ENCODE results near the gene AFF2.

The AFF2 gene

DNA sequence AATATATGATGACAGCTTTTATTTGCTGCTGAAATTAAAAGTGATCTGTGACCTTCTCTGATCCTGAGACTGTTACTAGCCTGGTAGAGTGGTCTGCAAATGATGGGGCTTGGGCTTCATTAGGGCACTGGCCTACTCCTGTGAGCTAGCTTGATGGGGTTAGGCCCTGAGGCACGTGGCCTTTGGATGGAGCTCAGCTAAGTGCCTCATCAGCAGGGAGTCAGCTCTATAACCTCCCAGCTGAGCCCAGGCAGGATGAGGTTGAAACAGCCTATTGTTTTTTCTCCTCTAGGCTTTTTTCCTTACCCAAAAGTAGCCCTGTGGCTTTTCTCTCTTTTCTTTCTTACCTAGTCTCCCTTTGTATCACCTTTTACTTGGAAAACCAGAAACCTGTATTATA, 92.2 kb downstream of the AFF2 start:
- DNase-seq: no peak

DNA sequence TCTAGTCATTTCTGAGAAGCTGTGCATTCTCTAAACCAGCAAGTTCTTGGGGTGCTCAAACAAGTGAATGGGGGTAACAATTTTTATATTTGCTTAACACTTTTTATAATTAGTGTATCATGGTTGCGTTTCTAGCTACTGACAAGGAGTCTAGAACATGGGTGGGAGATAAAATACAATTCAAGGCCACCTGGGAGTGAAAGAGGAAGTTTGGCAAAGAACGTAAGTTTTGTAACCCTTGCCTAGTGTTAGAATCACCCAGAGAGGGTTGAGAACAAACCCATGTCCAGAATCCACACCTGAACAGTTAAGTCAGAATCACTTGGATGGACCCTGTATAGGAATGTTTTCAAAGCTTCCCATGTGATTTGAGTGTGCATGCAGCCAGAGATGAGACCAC, 92.7 kb downstream of the AFF2 start:
- no peak for DNase-seq

DNA sequence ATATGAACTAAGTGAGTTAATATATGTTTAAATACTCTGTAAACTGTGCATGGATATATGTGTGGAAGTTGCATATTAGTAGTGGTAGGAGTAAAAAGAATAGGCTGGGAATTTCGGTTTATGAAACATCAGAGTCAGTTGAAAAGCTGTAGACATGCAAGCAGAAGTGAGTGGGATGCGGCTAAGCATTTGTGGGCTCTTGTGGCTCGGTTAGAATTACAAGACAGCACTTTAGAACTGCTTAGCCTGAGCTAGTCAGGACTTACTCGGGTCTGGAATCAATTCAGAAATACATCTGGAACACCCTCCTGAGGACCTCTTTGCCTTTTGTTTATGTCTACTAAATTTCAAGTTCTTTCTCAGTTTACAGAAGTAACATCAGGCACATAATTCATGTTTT, 93.6 kb downstream of the AFF2 start:
- no peak for DNase-seq

DNA sequence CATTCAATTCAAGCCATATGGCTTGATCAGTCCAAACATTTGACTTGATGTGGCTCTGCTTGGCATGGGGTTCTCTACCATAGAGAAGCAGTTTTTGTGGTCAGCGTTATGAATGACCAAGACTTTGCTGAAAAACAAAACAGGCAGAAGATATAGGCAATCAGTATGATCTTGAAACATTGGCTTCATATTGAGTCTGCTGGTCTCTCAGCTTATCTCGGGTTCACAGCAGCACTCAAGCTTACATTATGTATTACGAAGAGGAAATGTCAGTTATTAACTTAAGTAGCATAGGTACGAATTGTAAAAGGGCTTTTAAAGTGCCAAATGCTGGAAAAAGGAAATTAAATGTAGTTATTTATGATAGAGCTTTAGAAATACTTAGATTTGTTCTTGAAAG, 99.0 kb downstream of the AFF2 start:
- no peak for DNase-seq

DNA sequence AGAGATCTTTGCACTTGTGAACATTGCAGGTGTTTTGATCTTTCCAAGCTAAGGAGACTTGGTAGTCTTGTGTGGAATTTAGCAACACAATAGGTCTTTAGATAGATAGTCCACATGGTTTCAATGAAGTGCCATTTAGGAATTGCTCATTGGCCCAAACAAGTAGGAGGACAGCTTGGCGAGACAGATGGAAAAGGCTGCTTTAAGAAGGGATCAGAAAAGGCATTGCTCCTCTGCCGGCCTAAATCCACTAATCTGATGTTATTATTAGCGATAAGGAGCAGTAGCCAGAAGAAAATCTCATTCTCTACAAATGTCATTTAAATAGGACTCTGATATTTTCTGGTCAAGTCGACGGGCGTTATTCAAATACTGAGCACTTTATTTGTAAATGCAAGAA, 99.7 kb downstream of the AFF2 start:
- no peak for DNase-seq

DNA sequence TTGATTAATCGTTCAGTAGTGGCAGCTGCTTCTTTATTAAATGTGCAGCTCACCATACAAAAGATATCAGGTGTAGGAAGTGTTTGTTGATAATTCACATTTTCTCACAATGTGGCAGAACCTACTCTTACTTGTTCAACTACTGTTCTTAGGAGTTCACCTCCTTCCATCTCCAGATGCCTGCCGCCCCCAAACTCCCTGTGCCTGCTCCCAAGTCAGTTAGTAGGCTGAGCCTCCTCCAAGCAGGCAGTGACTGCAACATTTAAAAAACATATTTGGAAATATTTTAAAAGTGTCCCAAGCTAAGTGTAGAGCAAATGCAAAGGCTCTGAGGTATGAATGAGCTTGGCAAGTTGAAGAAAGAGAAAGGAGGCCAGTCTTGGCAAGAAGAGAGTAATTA, 100.2 kb downstream of the AFF2 start:
- no peak for DNase-seq

DNA sequence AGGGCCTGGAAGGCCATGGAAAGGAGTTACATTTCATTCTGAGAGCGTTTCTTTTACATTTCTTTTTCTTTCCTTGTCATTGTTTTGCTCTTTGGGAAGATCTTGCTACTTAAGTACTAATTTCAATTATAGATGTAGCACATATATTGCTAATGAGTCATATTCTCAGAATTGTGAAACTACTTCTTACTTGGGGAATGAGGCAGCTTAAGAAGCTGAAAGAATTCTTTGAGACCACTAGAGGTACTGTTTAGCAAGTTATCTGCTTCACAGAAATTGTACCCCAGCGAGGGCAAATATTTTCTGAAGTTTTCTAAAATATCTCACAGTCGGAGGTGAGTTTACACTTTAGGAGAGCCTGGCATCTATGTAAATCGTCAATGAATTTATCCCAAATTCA, 100.6 kb downstream of the AFF2 start:
- DNase-seq: no peak

DNA sequence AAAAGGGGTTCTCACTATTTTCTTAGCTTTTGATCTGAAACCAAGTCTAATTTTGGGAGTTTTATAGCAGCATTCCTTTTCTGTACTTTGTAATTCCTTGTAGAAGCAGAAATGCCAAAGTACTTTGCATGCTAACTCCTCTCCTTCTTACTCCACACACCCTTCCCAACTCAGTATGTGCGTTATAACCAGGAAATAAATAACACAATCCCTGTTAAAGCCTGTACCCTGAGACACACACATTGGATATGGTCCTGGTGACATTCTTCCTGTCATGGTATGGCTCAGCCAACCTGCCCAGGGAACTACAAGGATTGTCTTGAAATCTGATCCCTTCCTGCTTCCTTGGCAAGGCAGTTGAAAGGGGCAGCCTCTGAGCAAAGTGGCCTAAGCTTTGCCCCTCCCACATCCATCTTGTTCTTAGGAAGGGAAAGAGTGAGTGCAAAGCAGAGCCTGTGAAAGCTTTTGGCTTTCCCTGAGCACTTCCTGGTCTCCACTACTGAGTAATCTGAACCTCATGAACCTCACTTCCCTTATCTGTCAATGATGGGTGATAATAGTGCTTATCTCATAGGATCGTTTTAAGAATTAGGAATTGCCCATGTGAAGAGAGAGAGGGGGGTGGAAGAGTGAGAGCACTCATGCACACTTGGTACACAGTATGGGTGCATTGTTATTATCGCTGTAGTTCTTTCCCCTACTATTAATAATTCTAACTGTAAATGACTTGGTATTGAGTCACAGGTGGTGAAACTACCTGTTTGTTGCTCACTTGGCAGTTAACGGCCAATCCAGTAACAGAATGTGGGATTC, 109.3 kb downstream of the AFF2 start:
- no peak for DNase-seq

DNA sequence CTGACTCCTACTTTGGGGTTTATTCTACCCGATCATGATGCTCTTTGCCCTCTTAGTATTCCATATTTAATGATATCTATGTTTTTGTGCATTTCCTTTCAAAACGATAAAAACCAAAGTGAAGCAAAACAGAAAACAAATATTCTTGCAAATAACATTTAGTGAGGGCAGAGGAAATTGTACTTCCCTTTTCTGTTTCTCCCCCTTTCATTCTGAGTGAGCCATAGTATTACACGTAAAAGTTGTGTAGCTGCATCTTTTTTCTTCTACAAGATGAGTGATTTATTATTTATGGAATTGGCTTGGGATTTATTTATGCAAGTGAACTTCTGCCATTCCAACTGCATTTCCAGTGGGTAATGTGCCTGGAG, 109.9 kb downstream of the AFF2 start:
- no peak for DNase-seq

DNA sequence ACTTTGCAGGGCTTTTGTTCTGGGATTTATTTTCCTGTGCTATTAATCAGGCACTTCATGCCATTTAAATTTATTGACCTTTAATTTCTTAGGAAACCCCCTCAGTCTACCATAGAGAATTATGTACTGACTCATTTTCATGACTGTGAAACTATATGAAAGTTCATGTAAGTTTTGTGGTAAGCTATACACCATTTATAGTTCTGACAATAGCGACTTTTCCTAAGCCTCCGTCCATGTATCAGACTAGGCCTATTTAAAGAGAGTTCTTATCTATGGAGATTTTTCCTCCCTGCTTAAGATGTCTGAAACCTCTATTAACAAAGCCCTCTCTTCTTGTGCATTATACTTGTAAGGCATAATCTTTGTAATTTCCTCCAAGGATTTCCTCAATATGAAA, 111.6 kb downstream of the AFF2 start:
- DNase-seq: no peak

DNA sequence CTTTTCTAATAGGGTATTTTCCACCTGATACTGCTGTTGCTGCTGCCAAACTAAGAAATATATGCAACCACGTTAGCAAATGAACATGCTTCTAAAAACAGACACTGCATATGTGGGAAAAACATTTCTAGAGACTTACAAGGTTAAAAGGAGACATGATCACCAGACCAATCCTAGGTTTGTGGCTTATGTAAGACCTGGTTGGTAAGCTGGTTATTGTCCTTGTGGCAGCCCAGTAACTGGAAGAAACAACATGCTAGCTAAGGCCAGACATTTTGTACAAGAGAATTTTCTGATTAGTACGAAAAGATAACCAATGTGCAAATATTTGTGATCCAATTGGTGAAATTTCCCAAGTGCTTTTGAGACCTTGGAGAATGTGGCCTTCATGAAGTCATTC, 112.0 kb downstream of the AFF2 start:
- DNase-seq: no peak

DNA sequence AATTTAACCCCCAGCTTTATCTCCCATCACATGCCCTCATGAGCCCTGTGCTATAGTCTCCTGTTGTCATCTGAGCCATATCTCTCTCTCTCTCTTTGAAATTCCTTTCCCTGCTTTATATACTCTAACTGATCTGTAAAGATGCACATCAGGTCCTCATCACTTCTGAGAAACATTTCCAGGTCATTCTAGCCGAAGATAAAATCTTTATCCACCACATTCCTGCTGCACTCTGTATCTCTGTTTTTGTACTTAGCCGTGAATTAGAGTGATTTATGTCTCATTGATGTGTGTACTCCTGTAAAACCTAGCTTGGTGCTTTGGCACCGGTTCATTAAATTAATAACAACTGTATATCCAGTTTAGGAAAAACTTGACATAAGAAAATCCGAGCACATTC, 113.2 kb downstream of the AFF2 start:
- DNase-seq: no peak

DNA sequence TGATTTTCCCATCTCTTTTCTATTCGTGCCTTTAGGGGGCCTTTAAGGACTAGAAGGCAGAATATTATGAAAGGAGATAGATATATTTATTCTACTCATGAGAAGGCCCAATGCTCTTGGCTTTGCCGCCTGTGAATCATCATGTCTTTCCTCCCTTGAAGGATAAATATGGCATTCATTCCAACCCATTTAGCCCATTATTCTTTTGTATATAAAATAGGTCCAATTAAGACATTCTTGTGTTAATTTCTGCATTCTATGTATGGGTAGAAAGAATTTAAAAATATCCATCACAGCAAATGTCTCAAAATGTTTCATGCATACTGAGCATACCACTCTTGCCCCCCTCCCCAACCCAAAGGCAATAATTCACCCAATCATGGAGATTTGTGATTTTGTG, 115.1 kb downstream of the AFF2 start:
- no peak for DNase-seq

DNA sequence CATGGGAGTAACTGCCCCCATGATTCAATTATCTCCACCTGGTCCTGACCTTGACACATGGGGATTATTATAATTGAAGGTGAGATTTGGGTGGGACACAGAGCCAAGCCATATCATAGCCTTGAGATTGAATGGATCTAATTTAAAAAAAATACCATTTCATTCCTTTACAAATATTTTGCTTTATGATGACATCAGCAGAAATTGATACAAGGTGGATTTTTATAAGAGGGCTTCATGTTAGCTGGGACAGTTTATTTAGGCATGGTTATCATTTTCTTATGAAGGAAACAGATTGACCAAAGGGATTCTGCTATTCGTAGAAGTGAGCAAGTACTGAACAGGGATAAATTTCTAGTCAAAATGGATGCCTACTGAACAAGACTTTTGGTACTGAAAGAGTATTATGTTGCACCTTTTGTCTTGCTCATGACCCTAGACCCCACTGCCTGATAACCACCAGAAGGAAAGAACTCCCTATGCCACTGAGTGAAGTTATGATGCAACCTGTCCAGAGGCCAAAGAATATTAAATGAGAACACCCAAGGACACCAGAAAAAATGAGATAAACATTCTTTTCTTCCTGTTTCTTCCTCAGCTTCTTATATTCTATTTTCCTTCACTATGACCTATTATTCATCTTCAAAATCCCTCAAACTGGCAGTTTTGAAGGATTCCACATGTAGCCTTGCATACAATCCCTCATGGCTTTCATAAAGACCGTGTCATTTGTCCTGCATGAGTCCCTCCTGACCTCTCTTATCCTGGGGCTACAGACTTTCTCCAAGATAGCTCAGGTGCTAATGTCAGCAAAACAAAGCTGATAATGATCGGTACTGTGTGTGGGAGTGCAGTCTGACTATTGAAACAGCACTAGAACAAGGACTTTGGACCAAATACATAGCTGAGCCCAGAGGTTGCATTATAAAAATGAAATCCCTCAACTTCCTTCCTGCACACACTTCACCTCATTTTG, 118.3 kb downstream of the AFF2 start:
- DNase-seq: no peak

DNA sequence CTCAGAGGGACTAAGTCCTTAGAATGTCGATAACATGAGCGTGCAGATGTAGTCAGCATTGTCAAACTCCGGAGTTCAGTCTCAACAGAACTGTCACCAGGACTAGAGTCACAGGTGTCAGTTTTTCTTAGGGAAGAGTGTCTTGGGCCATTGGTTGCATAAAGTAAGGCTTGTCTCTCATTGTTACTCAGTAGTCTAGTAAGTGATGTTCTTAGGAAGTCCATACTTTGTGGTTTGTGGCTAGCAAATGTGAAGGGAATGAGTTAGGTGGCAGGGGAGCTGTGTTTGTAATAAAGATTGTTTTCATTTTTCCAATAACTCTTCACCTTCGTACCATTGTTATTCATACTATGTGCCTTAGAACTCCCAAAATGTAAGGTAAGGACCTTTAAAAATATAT, 119.6 kb downstream of the AFF2 start:
- no peak for DNase-seq

DNA sequence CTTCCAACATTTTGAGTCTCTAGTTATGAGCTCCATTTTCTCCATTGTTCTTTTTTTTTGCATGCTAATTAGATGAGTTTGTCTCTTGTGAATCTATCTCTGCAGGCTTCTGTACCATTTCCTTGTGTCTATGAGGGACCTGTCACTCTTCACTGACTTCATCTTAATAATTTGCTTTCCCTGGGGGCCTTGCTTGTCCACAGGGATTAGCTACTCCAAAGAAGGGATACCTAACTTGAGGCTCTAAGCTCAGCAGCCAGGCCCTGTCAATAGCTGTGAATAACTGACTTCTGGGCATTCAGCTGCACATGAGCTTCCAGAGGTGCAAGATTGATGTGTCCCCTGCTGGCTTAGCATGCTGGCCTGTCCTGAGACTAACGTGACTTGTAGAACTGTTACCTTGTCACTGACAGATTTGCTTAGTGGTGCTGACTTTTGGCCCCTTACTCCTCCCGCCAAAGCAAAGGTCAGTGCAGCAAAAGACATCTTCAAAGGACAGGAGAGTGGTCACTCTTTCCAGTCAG, 124.6 kb downstream of the AFF2 start:
- no peak for DNase-seq

DNA sequence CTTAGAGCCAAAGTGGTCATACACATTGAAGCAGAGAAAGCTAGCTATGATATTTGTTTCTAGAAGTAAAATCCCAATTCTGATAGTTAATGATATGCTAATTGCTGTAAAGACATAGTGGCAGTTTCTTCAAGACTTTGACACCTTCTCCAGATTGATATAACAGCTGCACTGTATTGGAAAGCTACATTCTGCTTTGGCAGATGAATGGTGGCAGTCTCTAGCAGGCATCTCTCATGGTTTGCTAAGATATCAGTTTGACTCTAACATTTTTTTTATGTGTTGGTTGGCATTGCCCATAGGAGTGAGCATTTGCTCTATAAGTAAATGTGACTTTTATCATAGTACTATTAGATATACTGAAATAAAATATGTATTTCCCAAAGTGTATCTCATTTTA, 128.2 kb downstream of the AFF2 start:
- DNase-seq: no peak

DNA sequence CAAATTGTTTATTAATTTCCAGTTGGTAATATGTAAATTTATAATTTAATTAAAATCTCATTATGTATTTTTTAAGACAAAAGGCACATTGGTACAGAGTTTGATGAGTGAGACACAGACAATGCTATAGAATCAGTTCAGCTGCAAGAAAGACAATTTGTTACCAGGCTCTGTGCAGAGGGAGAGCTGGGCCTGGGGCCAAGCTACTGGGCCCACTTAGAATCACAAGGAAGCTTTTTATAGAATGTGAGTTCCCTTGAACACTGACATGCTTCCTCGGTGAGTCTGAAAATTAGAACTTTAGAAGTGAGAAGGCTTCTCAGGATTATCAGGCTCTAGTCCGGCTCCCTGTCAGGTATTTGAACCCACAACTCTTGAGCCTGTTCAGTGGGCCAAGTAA, 129.0 kb downstream of the AFF2 start:
- no peak for DNase-seq

DNA sequence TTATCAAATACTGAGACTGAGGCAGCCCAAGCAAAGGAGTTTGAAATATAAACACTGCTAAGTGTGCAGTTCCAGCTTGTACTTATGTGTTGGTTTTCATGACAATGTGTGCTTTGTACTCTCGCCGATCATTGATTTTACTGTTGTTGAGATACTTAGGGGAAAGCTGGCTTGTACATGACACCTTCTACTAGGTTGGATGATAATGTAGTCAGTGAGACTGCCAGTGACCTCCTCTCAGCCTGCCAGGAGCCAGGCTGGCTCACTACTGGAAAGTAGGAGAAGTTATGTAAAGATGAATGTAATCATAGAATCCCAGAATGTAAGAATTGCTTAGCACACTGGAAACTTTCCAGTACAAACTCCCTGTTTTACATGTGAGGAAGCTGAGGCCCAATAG, 132.0 kb downstream of the AFF2 start:
- no peak for DNase-seq

DNA sequence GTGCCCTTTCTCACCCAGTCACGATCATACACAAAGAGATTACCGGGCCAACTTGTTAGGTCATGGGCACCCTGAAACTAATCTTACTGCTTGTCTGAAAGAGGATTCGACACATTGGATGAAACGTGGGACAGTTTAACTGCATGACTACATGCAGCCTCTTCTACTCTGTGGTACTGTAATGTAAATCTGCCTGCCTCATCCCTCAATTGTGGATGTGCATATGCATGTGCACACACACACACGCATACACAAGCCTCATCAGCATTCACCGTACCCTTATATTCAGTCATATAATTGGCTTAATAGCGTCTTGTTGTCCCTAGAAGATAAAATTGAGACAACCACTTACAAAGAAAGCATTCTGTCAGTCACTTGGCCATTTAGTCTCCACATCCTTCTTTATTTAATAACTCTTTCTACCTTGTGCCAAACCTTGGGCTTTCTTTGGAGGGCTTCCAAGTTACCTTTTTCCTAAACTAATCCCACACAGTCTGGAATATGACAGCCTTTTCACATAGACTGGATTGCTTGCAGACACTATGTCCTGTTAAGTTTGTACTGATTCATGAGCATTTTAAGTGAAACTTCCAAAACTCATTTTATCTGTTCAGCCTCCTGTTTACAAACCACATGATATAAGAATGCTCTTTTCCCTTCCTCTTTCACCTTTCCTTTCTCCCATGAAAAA, 132.9 kb downstream of the AFF2 start:
- DNase-seq: no peak

DNA sequence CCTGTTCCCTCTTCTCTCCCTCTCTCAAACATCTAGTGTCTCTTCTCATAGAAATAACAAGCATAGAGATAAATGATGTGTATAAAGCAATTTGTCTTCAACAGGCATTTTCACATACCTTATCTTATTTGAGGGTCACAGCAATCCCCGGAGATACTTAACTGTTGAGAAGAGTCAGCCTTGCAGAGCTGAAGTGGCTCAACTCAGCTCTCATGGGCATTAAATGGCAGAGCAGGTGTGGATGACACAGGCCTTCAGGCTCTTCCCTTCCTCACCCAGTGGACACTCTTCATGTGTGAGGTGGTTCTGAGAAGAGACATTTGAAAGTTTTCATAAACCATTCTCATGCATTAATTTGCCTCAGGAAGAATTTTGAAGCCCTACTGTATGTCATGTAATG, 134.2 kb downstream of the AFF2 start:
- no peak for DNase-seq

DNA sequence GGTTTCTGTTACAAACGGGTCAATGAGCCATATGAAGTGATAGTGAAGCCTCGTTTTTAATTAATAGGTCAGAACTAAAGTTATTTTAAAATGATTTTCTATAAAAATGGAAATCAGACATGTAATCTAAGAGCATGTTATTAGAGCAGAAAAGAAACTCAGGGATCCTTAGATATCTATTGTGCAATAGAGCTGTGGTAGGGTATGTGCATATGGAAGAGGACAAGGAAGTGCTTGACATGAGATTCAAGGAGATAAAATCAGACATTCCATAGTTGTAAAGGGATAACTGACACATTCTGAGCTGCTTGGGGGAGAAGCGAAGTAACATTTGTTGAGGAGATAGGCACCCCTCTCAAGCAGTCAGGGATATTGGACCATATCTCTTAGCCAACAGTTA, 143.0 kb downstream of the AFF2 start:
- DNase-seq: no peak

DNA sequence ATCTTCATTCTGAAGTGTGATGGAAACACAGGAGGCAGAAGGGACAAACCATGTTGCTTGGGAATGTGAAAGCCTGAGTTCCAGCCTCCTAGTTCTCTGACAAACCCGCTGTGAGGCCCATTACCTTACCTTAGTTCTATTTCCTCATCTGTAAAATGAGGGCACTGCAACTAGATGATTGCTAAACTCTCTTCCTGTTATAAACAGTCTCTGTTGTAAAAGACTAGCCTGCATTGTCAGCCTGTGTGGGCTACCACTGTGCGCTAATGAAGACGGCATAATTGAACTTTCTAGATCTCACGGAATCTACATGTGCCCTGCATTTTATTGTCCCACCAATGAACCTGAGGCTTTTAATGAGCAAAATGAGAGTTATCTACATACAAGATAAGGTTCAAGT, 147.2 kb downstream of the AFF2 start:
- no peak for DNase-seq

Measured in NCI-H345 (cell line).